ENCODE measurements around the gene ADAP1. TPM values are rescaled to one million over a fixed set of nuclear protein-coding genes. Genes with fewer than 3 reads are reported as not detected.
A peak's percentile ranks its signal among the peaks of the same experiment; 100 is the strongest.
"Not testable (repeated sequence)": the region's sequence is repeated elsewhere in the genome, so short reads cannot be mapped to it uniquely, and the experiment has no call there.

Gene ADAP1
- total and polyA plus RNA-seq, 2 of the 8 experiments (the other 6 are each of a cell fraction or from before 2014, with no cell fraction given) = 5.8 to 6.1 TPM

GRCh38 chr7:873367-874002 lies 81.0 kb downstream of the ADAP1 start (continued):
- TF ChIP-seq YY1 (IDR thresholded peaks at IDR 0.05; ENCODE audit: low read depth, low read length) (peak; percentile 26; the same call in 1 of the 2 replicates), POU5F1 (IDR thresholded peaks at IDR 0.05; ENCODE audit: low read depth, low read length) (no peak), SIN3A (conservative IDR thresholded peaks at IDR 0.05 in 1 of 2, IDR thresholded peaks at IDR 0.05 in 1 of 2; ENCODE audit: low read depth in 1 of 2, low read length in 2 of 2) (peak; percentile 72 to 93; a peak in 3 of 4 replicates), RFX5 (IDR thresholded peaks at IDR 0.05; ENCODE audit: borderline replicate concordance, low read depth, low read length) (no peak), SRF (IDR thresholded peaks at IDR 0.05; ENCODE audit: low read depth, low read length) (no peak), CBX8 (IDR thresholded peaks at IDR 0.05; ENCODE audit: borderline replicate concordance, low read depth, low read length) (no peak), NANOG (IDR thresholded peaks at IDR 0.05; ENCODE audit: insufficient read depth, low read depth, low read length, poor library complexity, severe bottlenecking) (no peak)

- not testable (repeated sequence) for H4K5ac ChIP-seq (ENCODE audit: insufficient read length, low read depth, low read length); DNase-seq (ENCODE audit: low read depth in 1 of 2, low spot score in 2 of 2); H3K18ac ChIP-seq (ENCODE audit: extremely low read depth, low read length); H3K4me2 ChIP-seq (ENCODE audit: insufficient read depth in 1 of 2, low read depth in 2 of 2, low read length in 2 of 2); H3K4me1 ChIP-seq (replicated peaks in 1 of 4; ENCODE audit: control insufficient read depth in 3 of 4, insufficient read depth in 4 of 4, low read length in 3 of 4); H3K14ac ChIP-seq (ENCODE audit: insufficient read length); H4K20me1 ChIP-seq (replicated peaks in 1 of 2; ENCODE audit: control insufficient read depth in 1 of 2, insufficient read depth in 2 of 2, low read length in 2 of 2); H2BK5ac ChIP-seq (ENCODE audit: low read depth, low read length); H3K56ac ChIP-seq (replicated peaks; ENCODE audit: insufficient read length, low read depth, low read length); H3K23ac ChIP-seq (ENCODE audit: insufficient read length); H3K9me3 ChIP-seq (ENCODE audit: insufficient read depth in 2 of 2, low read depth in 1 of 2, low read length in 1 of 2); H2AFZ ChIP-seq (ENCODE audit: low read length); H3K9ac ChIP-seq (replicated peaks in 1 of 4; ENCODE audit: extremely low read depth in 1 of 4, low read depth in 3 of 4, low read length in 3 of 4); H3K79me2 ChIP-seq (ENCODE audit: control insufficient read depth in 1 of 2, insufficient read depth in 2 of 2, low read length in 2 of 2); FAIRE-seq; H3K23me2 ChIP-seq (ENCODE audit: low read depth, low read length); H3K79me1 ChIP-seq (ENCODE audit: low read depth, low read length); H2BK20ac ChIP-seq (ENCODE audit: low read length); H3K4me3 ChIP-seq (ENCODE audit: extremely low read depth in 1 of 4, insufficient read depth in 2 of 4, low read depth in 3 of 4, low read length in 4 of 4); H2BK15ac ChIP-seq (ENCODE audit: low read length); H2BK12ac ChIP-seq (ENCODE audit: low read depth, low read length); H2AK5ac ChIP-seq (ENCODE audit: low read depth, low read length); H2BK120ac ChIP-seq (replicated peaks; ENCODE audit: low read depth, low read length); H4K8ac ChIP-seq (ENCODE audit: extremely low read depth, insufficient read depth, low read length); H3K27ac ChIP-seq (ENCODE audit: low read depth, low read length); H4K91ac ChIP-seq (replicated peaks; ENCODE audit: insufficient read length, low read length); H3K27me3 ChIP-seq (replicated peaks in 1 of 4; ENCODE audit: control insufficient read depth in 3 of 4, extremely low read depth in 1 of 4, insufficient read depth in 3 of 4, low read length in 3 of 4); H3K4ac ChIP-seq (replicated peaks; ENCODE audit: insufficient read length, low read depth, low read length)
- ChIA-PET CTCF (ENCODE audit: partially characterized antibody) (interaction anchor here (0.7 to 4.7 kb wide), 25 partner anchors 9 to 304 kb away, joined by 3 to 38 read pairs (median 4); partner anchors contain the start of gene SUN1), POLR2A (ENCODE audit: partially characterized antibody) (interaction anchor here (0.9 kb wide), 1 partner anchor 24 kb away, joined by 3 read pairs; no protein-coding TSS in a partner anchor)
- H3K36me3 ChIP-seq (ENCODE audit: control insufficient read depth in 2 of 4, insufficient read depth in 4 of 4, low read length in 3 of 4) = peaks cover 0 to 44% (median 29%) of the 10 kb centered on the region in 4 experiments; a peak in 7 of 8 replicates
- 91% methylated on average over 19 of the region's 19 CpGs; no CpG with 5 or more reads in 1 of the 2 experiments for WGBS, 2 experiments (ENCODE audit: extremely low coverage in 1 of 2, insufficient coverage in 1 of 2, insufficient read length in 1 of 2, insufficient replicate concordance in 2 of 2, low coverage in 1 of 2, low lambda C conversion rate in 2 of 2, missing lambda C conversion rate in 1 of 2)
Observed at GRCh38 chr7:872685-873084, 81.8 kb downstream of the ADAP1 start.
